ENCODE measurements around the gene SH3RF3. TPM values are rescaled to one million over a fixed set of nuclear protein-coding genes. Genes with fewer than 3 reads are reported as not detected.

SH3RF3 gene
- total RNA-seq, 1 experiment from 2014 or later: 1.0 TPM

DNA sequence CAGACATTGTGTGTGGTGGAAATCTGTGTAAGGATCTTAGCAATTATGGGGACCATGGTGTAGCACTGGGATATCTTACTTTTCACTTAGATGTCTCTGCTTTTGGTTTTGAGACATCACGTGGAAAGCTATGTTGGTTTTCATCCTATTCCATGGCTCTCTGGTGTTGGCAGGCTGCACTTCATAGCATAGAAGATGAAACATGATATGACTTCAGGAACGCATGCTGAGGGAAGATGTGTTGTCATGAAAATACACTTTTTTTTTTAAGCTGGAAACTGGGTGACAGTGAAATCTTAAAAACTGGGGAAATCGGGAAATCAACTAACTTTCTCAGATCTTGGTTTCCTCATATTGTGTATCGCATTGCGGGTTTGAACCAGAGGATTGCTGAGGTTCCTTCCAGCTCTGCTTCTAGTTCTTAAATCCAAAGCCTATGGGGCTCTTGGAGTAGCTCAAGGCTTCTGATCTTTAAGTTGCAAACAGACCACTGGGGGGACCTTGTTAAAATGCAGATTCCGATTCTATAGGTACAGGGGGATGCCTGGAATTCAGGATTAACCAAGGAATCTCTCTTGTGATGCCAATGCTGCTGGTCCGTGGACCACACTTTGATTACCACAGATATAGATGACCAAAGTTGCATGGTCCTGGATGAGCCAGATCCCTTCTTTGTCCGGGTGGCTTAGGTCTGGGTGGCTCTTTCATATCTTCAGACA, 160.7 kb downstream of the SH3RF3 start (continued):
- TF ChIP-seq, protein P1, sequence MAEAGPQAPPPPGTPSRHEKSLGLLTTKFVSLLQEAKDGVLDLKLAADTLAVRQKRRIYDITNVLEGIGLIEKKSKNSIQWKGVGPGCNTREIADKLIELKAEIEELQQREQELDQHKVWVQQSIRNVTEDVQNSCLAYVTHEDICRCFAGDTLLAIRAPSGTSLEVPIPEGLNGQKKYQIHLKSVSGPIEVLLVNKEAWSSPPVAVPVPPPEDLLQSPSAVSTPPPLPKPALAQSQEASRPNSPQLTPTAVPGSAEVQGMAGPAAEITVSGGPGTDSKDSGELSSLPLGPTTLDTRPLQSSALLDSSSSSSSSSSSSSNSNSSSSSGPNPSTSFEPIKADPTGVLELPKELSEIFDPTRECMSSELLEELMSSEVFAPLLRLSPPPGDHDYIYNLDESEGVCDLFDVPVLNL (CRISPR knock-in tag; IDR thresholded peaks at IDR 0.05; ENCODE audit: borderline replicate concordance, low read depth): no peak
- TF ChIP-seq MYBL2 (CRISPR knock-in tag; IDR thresholded peaks at IDR 0.05) (no peak), KAT7 (CRISPR knock-in tag; IDR thresholded peaks at IDR 0.05; ENCODE audit: borderline replicate concordance) (no peak), HMGA2 (CRISPR knock-in tag; IDR thresholded peaks at IDR 0.05) (no peak), ZNF232 (CRISPR knock-in tag; IDR thresholded peaks at IDR 0.05) (no peak), ZBTB21 (CRISPR knock-in tag; IDR thresholded peaks at IDR 0.05; ENCODE audit: borderline replicate concordance) (no peak), RORB (CRISPR knock-in tag; IDR thresholded peaks at IDR 0.05) (no peak), ZNF138 (CRISPR knock-in tag; conservative IDR thresholded peaks at IDR 0.05) (no peak), SMAD4 (CRISPR knock-in tag; IDR thresholded peaks at IDR 0.05) (no peak)
- TF ChIP-seq, protein P2, sequence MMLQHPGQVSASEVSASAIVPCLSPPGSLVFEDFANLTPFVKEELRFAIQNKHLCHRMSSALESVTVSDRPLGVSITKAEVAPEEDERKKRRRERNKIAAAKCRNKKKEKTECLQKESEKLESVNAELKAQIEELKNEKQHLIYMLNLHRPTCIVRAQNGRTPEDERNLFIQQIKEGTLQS (CRISPR knock-in tag; conservative IDR thresholded peaks at IDR 0.05): no peak
- TF ChIP-seq, protein P3, sequence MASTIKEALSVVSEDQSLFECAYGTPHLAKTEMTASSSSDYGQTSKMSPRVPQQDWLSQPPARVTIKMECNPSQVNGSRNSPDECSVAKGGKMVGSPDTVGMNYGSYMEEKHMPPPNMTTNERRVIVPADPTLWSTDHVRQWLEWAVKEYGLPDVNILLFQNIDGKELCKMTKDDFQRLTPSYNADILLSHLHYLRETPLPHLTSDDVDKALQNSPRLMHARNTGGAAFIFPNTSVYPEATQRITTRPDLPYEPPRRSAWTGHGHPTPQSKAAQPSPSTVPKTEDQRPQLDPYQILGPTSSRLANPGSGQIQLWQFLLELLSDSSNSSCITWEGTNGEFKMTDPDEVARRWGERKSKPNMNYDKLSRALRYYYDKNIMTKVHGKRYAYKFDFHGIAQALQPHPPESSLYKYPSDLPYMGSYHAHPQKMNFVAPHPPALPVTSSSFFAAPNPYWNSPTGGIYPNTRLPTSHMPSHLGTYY (CRISPR knock-in tag; IDR thresholded peaks at IDR 0.05): no peak
- TF ChIP-seq, protein P4, sequence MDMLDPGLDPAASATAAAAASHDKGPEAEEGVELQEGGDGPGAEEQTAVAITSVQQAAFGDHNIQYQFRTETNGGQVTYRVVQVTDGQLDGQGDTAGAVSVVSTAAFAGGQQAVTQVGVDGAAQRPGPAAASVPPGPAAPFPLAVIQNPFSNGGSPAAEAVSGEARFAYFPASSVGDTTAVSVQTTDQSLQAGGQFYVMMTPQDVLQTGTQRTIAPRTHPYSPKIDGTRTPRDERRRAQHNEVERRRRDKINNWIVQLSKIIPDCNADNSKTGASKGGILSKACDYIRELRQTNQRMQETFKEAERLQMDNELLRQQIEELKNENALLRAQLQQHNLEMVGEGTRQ (CRISPR knock-in tag; IDR thresholded peaks at IDR 0.05): no peak
- TF ChIP-seq, protein P5, sequence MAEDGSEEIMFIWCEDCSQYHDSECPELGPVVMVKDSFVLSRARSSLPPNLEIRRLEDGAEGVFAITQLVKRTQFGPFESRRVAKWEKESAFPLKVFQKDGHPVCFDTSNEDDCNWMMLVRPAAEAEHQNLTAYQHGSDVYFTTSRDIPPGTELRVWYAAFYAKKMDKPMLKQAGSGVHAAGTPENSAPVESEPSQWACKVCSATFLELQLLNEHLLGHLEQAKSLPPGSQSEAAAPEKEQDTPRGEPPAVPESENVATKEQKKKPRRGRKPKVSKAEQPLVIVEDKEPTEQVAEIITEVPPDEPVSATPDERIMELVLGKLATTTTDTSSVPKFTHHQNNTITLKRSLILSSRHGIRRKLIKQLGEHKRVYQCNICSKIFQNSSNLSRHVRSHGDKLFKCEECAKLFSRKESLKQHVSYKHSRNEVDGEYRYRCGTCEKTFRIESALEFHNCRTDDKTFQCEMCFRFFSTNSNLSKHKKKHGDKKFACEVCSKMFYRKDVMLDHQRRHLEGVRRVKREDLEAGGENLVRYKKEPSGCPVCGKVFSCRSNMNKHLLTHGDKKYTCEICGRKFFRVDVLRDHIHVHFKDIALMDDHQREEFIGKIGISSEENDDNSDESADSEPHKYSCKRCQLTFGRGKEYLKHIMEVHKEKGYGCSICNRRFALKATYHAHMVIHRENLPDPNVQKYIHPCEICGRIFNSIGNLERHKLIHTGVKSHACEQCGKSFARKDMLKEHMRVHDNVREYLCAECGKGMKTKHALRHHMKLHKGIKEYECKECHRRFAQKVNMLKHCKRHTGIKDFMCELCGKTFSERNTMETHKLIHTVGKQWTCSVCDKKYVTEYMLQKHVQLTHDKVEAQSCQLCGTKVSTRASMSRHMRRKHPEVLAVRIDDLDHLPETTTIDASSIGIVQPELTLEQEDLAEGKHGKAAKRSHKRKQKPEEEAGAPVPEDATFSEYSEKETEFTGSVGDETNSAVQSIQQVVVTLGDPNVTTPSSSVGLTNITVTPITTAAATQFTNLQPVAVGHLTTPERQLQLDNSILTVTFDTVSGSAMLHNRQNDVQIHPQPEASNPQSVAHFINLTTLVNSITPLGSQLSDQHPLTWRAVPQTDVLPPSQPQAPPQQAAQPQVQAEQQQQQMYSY (CRISPR knock-in tag; IDR thresholded peaks at IDR 0.05): no peak

DNA sequence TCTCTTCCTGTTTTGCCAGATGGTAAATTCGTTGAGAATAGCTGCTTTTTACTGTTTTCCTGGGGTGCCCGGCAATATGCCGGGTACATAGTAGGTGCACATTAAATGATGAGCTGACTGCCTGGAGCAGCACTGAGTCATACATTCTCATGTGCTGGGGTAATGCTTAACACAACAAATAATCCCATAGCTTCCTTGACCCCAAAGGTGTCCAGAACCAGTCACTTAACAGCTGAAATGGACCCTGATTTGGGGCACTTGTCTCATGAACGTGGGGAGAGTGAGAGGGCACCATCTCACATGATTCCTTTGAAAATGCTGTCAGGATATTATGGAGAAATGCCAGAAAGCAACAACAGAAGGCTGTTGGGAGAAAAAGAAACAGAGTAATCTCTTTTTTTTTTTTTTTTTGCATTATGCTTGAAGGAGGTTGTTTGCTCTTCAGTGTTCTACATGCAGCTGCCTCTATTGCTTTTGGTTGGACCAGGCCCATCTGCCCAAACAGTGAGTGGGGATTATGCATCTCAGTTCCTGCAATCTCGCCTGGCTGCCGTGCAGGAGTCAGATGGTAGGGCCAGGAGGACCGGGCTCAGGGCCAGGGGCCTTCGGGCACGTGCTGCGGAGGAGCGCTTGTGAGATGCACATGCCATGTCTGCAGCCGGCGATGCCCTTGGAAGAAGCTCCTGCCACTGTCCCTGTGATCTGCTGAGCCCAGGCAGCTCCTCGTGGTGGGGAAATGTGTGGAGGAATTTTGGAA, 162.1 kb downstream of the SH3RF3 start:
- no peak overlapping the region for H3K27ac Mint-ChIP-seq
- H3K36me3 Mint-ChIP-seq: peaks cover 2% of the 10 kb centered on the region; the same call in 1 of the 2 replicates
- POLR2A ChIA-PET: no interaction called here
- peaks cover 6% of the 10 kb centered on the region for H3K9me3 Mint-ChIP-seq
- H3K4me1 Mint-ChIP-seq: peaks cover 28% of the 10 kb centered on the region
- no peak for DNase-seq (ENCODE audit: low spot score)
- no peak for ATAC-seq
- CTCF ChIA-PET: interaction anchor here (1.0 kb wide), 1 partner anchor 219 kb away, joined by 3 read pairs; no protein-coding TSS in a partner anchor
- no peaks in the 10 kb centered on the region; the same call in 1 of the 2 replicates for H3K27me3 Mint-ChIP-seq (ENCODE audit: low read depth)
- H3K4me3 Mint-ChIP-seq: no peak overlapping the region
- TF ChIP-seq, protein P6, sequence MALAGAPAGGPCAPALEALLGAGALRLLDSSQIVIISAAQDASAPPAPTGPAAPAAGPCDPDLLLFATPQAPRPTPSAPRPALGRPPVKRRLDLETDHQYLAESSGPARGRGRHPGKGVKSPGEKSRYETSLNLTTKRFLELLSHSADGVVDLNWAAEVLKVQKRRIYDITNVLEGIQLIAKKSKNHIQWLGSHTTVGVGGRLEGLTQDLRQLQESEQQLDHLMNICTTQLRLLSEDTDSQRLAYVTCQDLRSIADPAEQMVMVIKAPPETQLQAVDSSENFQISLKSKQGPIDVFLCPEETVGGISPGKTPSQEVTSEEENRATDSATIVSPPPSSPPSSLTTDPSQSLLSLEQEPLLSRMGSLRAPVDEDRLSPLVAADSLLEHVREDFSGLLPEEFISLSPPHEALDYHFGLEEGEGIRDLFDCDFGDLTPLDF (CRISPR knock-in tag; IDR thresholded peaks at IDR 0.05): no peak
- TF ChIP-seq ZNF317 (CRISPR knock-in tag; IDR thresholded peaks at IDR 0.05; ENCODE audit: borderline replicate concordance, low read depth): no peak
- TF ChIP-seq ZNF219 (CRISPR knock-in tag; IDR thresholded peaks at IDR 0.05; ENCODE audit: borderline replicate concordance): no peak
- no peak for TF ChIP-seq CREB1 (CRISPR knock-in tag; IDR thresholded peaks at IDR 0.05)
- no peak for TF ChIP-seq ZNF232 (CRISPR knock-in tag; IDR thresholded peaks at IDR 0.05)
- TF ChIP-seq, protein P7, sequence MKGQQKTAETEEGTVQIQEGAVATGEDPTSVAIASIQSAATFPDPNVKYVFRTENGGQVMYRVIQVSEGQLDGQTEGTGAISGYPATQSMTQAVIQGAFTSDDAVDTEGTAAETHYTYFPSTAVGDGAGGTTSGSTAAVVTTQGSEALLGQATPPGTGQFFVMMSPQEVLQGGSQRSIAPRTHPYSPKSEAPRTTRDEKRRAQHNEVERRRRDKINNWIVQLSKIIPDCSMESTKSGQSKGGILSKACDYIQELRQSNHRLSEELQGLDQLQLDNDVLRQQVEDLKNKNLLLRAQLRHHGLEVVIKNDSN (CRISPR knock-in tag; IDR thresholded peaks at IDR 0.05): no peak
- TF ChIP-seq, protein P8, sequence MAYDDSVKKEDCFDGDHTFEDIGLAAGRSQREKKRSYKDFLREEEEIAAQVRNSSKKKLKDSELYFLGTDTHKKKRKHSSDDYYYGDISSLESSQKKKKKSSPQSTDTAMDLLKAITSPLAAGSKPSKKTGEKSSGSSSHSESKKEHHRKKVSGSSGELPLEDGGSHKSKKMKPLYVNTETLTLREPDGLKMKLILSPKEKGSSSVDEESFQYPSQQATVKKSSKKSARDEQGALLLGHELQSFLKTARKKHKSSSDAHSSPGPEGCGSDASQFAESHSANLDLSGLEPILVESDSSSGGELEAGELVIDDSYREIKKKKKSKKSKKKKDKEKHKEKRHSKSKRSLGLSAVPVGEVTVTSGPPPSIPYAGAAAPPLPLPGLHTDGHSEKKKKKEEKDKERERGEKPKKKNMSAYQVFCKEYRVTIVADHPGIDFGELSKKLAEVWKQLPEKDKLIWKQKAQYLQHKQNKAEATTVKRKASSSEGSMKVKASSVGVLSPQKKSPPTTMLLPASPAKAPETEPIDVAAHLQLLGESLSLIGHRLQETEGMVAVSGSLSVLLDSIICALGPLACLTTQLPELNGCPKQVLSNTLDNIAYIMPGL (CRISPR knock-in tag; IDR thresholded peaks at IDR 0.05): no peak
- TF ChIP-seq, protein P9, sequence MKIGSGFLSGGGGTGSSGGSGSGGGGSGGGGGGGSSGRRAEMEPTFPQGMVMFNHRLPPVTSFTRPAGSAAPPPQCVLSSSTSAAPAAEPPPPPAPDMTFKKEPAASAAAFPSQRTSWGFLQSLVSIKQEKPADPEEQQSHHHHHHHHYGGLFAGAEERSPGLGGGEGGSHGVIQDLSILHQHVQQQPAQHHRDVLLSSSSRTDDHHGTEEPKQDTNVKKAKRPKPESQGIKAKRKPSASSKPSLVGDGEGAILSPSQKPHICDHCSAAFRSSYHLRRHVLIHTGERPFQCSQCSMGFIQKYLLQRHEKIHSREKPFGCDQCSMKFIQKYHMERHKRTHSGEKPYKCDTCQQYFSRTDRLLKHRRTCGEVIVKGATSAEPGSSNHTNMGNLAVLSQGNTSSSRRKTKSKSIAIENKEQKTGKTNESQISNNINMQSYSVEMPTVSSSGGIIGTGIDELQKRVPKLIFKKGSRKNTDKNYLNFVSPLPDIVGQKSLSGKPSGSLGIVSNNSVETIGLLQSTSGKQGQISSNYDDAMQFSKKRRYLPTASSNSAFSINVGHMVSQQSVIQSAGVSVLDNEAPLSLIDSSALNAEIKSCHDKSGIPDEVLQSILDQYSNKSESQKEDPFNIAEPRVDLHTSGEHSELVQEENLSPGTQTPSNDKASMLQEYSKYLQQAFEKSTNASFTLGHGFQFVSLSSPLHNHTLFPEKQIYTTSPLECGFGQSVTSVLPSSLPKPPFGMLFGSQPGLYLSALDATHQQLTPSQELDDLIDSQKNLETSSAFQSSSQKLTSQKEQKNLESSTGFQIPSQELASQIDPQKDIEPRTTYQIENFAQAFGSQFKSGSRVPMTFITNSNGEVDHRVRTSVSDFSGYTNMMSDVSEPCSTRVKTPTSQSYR (CRISPR knock-in tag; IDR thresholded peaks at IDR 0.05): no peak

Measured in WTC11 (cell line).